ENCODE results near the gene GPR176. TPM values are rescaled to one million over a fixed set of nuclear protein-coding genes. Genes with fewer than 3 reads are reported as not detected.
A peak's percentile ranks its signal among the peaks of the same experiment; 100 is the strongest.

The GPR176 gene
- total RNA-seq, 1 donor from 2014 or later = 21.1 TPM

- no peak for DNase-seq (ENCODE audit: extremely low spot score, unreplicated experiment)
- peaks cover 21% of the 10 kb centered on the region for H3K4me1 Mint-ChIP-seq (ENCODE audit: unreplicated experiment)
- peak overlapping the region; percentile 83 for H3K27ac Mint-ChIP-seq (ENCODE audit: unreplicated experiment)
- no peaks in the 10 kb centered on the region for H3K36me3 Mint-ChIP-seq (ENCODE audit: unreplicated experiment)
- H3K9me3 Mint-ChIP-seq (ENCODE audit: unreplicated experiment) = no peaks in the 10 kb centered on the region
- H3K4me3 Mint-ChIP-seq (ENCODE audit: unreplicated experiment) = no peak overlapping the region
- H3K27me3 Mint-ChIP-seq (ENCODE audit: unreplicated experiment) = no peaks in the 10 kb centered on the region
- no peak for TF ChIP-seq CTCF (IDR thresholded peaks at IDR 0.05)
Observed at GRCh38 chr15:39908186-39908585, 11.9 kb downstream of the GPR176 start.

GRCh38 chr15:39907216-39907615 is 12.8 kb downstream of the GPR176 start:
- no peaks in the 10 kb centered on the region for H3K9me3 Mint-ChIP-seq (ENCODE audit: unreplicated experiment)
- no peak overlapping the region for H3K4me3 Mint-ChIP-seq (ENCODE audit: unreplicated experiment)
- H3K36me3 Mint-ChIP-seq (ENCODE audit: unreplicated experiment) = no peaks in the 10 kb centered on the region
- H3K27ac Mint-ChIP-seq (ENCODE audit: unreplicated experiment) = peak overlapping the region; percentile 47
- no peak for TF ChIP-seq CTCF (IDR thresholded peaks at IDR 0.05)
- H3K4me1 Mint-ChIP-seq (ENCODE audit: unreplicated experiment) = peaks cover 23% of the 10 kb centered on the region
- DNase-seq (ENCODE audit: extremely low spot score, unreplicated experiment) = no peak
- H3K27me3 Mint-ChIP-seq (ENCODE audit: unreplicated experiment) = no peaks in the 10 kb centered on the region

GRCh38 chr15:39904115-39904514 is 16.0 kb downstream of the GPR176 start:
- no peaks in the 10 kb centered on the region for H3K9me3 Mint-ChIP-seq (ENCODE audit: unreplicated experiment)
- H3K36me3 Mint-ChIP-seq (ENCODE audit: unreplicated experiment) = no peaks in the 10 kb centered on the region
- no peak overlapping the region for H3K27ac Mint-ChIP-seq (ENCODE audit: unreplicated experiment)
- H3K4me3 Mint-ChIP-seq (ENCODE audit: unreplicated experiment) = no peak overlapping the region
- no peaks in the 10 kb centered on the region for H3K27me3 Mint-ChIP-seq (ENCODE audit: unreplicated experiment)
- peaks cover 21% of the 10 kb centered on the region for H3K4me1 Mint-ChIP-seq (ENCODE audit: unreplicated experiment)
- no peak for TF ChIP-seq CTCF (IDR thresholded peaks at IDR 0.05)
- no peak for DNase-seq (ENCODE audit: extremely low spot score, unreplicated experiment)

GRCh38 chr15:39898317-39898716 is 21.7 kb downstream of the GPR176 start:
- Mint-ChIP-seq H3K27ac (ENCODE audit: unreplicated experiment) (no peak overlapping the region), H3K36me3 (ENCODE audit: unreplicated experiment) (peaks cover 3% of the 10 kb centered on the region), H3K4me1 (ENCODE audit: unreplicated experiment) (peaks cover 17% of the 10 kb centered on the region), H3K9me3 (ENCODE audit: unreplicated experiment) (no peaks in the 10 kb centered on the region), H3K27me3 (ENCODE audit: unreplicated experiment) (no peaks in the 10 kb centered on the region), H3K4me3 (ENCODE audit: unreplicated experiment) (no peak overlapping the region)
- TF ChIP-seq CTCF (IDR thresholded peaks at IDR 0.05) = no peak
- no peak for DNase-seq (ENCODE audit: extremely low spot score, unreplicated experiment)

GRCh38 chr15:39896846-39897245 is 23.2 kb downstream of the GPR176 start:
- Mint-ChIP-seq H3K4me3 (ENCODE audit: unreplicated experiment) (no peak overlapping the region), H3K36me3 (ENCODE audit: unreplicated experiment) (peaks cover 3% of the 10 kb centered on the region), H3K27ac (ENCODE audit: unreplicated experiment) (no peak overlapping the region), H3K27me3 (ENCODE audit: unreplicated experiment) (no peaks in the 10 kb centered on the region), H3K9me3 (ENCODE audit: unreplicated experiment) (no peaks in the 10 kb centered on the region), H3K4me1 (ENCODE audit: unreplicated experiment) (peaks cover 13% of the 10 kb centered on the region)
- DNase-seq (ENCODE audit: extremely low spot score, unreplicated experiment) = no peak
- no peak for TF ChIP-seq CTCF (IDR thresholded peaks at IDR 0.05)
